HG03175 (cell line): ENCODE results near the gene ATP5ME.
"Not testable (repeated sequence)": the region's sequence is repeated elsewhere in the genome, so short reads cannot be mapped to it uniquely, and the experiment has no call there.

Experiments
- ATAC-seq: cut with Tn5 transposase; IDR thresholded peaks from one replicate; pipeline ENCODE4 v1.9.1; 2021; ENCODE audit warnings: mild to moderate bottlenecking, moderate library complexity; ENCODE audit not compliant: unreplicated experiment

ATP5ME gene

GRCh38 chr4:705278-706082 lies 31.4 kb upstream of the ATP5ME start, which contains the start of gene PCGF3:
PCGF3 (plus strand) TSS chr4:705832; CDS start chr4:733681, 27,849 bp downstream.
- ATAC-seq = peak; percentile 91

- ATAC-seq = no peak
Measured at GRCh38 chr4:704971-705277, 30.8 kb upstream of the ATP5ME start.

- no peak for ATAC-seq
Measured at GRCh38 chr4:704198-704891, 30.3 kb upstream of the ATP5ME start.

DNA sequence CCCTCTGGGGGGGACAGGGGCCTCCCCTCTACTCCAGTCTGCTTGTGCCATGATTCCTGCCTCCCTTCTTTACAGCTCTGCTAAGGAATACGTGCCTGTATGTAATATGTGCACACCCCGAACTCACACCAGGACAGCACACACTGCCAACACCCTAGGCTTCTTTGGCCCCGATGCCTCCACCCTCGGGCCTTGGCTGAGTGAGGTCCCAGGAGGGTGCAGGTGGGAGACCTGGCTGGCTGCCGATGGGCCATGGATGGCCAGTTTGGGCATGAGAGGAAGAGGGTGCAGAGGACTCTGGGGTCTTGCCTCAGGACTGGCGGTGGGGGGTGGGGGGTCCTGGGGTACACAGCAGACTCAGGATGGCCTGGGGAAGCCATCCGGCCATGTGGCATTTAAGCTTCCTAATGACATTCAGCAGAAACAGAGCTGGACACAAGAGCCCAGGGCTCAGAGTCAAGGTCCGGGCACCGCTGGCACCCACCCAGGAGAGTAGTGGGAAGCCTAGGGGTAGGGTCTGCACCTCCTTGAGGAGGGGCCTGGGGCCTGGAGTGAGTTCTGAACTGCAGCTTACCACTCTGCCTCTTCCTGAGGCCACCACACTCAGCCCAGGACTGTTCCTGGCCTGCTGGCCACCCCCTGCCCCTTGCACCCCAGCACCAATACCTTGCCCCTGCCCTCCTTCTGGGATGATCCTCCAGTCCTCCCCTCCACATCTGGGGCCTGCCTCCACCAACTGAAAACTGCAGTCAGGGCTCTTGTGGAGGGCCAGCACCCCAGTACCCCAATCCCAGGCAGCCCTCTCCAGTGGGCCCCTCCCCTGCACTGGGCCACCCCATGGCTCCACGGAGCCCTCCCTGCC lies 29.5 kb upstream of the ATP5ME start:
- ATAC-seq = no peak

GRCh38 chr4:702618-703048 lies 28.6 kb upstream of the ATP5ME start:
- no peak for ATAC-seq

GRCh38 chr4:700587-701264 lies 26.6 kb upstream of the ATP5ME start:
- no peak for ATAC-seq

DNA sequence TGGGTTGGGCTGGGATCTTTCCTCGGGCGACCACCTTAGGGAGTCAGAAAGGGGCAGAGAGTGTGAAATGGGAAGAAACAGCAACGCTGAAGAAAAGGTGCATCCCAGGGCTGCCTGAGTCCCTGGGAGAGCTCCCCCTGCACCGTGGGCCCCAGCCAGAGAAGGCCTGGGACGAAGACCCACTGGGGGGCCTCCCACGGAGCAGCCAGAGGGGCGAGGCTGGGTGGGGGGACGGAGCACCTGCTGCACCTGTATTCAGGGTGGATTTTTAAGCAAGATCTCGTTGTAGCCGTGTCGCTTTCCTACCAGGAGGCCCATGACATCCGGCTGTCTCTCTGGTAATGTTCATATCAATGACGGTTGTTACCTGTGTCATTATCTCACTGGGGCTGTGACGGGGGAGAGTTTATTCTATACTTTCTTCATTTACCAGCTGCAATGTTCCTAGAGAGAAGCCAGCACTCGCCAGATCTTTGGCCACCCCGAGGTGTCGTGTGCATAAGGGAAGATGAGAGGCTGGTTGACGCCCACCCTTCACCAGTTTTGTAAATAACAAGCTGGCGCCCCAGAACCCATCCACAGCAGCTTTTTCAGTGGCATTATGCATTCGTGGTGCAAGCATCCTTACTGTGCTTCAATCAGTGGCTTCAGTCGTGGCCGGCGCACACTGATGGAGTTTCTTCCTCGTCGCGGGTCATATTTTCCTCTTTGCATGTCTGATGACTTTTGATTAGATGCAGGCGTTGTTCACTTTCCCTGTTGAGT lies 25.9 kb upstream of the ATP5ME start:
- no peak for ATAC-seq

GRCh38 chr4:694341-694940 lies 20.4 kb upstream of the ATP5ME start:
- not testable (repeated sequence) for ATAC-seq

DNA sequence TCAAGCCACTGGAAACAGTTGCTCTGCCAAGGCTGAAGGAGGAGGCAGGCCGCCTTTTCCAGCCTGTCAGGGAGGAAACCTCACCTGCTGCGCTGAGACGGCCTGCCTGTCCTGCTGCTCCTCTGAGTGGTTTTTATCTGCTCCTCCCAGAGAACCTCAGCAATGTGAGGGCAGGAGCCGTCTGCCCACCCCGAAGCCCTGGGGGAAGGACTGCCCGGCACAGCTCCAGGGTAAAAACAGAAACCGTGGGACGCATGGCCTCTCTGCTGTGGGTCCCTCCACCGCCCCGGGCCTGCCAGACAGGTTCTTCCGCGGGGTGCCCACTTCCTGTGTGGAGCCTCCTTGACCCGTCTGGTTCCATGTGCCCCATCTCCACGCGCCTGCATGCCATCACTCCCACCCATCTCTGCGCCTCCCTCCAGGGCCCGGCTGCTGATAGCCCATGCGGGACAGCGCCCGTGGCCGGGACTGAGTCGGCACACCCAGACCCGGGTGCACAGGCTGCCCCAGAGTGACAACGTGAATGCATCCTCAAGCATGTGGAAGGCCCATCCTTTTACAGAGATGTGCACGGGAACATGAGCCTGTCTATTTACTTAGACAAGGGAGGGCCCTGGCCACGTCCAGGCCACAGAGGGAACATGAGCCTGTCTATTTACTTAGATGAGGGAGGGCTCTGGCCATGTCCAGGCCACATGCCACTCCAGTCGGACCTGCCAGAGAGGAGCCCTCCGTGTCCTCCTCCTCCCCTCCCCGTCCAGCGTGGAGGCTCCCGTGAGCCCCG lies 18.9 kb upstream of the ATP5ME start:
- ATAC-seq = no peak

DNA sequence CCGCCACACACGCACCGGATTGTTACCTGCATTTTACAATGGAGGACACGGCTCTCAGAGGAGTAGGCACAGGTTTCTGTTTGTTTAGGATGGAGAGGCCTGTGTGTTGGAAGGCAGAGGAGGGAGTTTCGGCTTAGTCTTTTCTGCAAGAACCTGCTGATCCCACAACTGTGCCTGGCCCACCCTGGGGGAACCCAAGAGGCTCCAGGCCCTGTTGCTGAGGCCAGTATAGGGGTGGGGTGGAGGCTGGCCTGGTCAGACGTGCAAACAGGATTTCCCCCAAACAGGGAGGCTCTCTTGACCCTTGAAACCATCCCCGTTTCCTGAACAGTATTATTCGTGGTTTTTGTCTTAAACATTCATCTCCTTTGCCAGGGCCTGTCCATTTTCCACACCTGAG lies 15.6 kb upstream of the ATP5ME start:
- ATAC-seq = no peak

- ATAC-seq = no peak
Measured at GRCh38 chr4:688854-689681, 15.0 kb upstream of the ATP5ME start, which contains the start of gene SLC49A3. SLC49A3 (minus strand) TSS chr4:689151; CDS start chr4:689127, 24 bp downstream.

GRCh38 chr4:687971-688853 lies 14.1 kb upstream of the ATP5ME start:
- ATAC-seq = no peak

DNA sequence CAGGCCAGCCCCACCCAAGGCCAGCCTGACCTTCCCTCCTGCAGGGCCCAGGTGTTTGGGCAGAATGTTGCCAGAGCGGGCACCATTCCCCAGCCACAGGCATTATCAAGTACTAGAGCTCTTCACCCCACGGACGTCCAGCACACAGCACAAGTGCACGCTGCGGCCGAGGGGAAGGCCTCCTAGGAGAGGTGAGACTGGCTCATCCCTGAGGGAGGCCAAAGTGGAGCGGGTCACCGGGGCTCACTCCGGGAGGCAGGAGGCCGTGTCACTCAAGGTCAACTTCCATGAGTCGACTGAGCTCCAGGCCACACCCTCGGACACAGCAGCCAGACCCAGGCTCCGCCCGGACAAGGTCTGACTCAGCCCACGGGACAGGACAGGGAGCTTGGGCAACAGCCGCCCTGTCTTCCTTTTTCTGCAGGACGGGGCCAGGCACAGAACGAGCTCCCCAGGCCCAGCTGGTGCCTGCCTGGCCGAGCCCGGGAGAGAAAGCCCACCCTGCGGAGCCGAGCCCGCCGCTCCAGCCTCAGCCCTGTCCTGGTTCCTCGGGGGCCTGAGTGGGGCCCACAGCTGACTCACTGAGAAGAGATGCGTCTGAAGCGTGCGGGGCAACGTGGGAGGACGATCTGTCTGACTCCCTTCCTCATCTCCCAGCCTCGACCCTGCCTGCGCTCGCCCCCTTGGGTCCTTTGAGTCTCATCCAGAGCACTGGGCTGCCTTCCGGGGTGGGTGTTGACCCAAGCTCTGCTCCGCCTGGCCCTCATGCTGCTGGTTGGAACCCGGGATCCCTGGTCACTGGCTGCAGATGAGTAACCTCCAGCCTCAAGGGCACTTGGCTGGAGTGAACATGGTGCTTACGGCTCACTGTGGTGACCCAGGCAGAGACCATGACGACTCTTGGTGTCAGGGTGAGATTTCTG lies 13.2 kb upstream of the ATP5ME start:
- no peak for ATAC-seq

GRCh38 chr4:686413-687040 lies 12.5 kb upstream of the ATP5ME start:
- ATAC-seq = no peak

- no peak for ATAC-seq
Measured at GRCh38 chr4:685679-686412, 11.8 kb upstream of the ATP5ME start.
